ENCODE data around the gene TMEM212.

The TMEM212 gene

GRCh38 chr3:171827836-171828458, 15.2 kb upstream of the TMEM212 start:
- Histone ChIP-seq H3K4me3 (ENCODE audit: low read depth in 1 of 2, low read length in 2 of 2) (no peak overlapping the region), H3K4me1 (ENCODE audit: insufficient read depth, low read length) (peaks cover 13% of the 10 kb centered on the region), H3K9ac (ENCODE audit: low read length) (no peak overlapping the region), H3K36me3 (ENCODE audit: insufficient read depth, low read length) (no peaks in the 10 kb centered on the region), H3K27me3 (ENCODE audit: control insufficient read depth in 1 of 2, insufficient read depth in 2 of 2, low read length in 2 of 2) (no peaks in the 10 kb centered on the region), H3K27ac (ENCODE audit: low read depth, low read length) (no peak overlapping the region), H3K9me3 (ENCODE audit: low read length) (no peaks in the 10 kb centered on the region)

- no peaks in the 10 kb centered on the region for H3K9me3 ChIP-seq (ENCODE audit: low read length)
- H3K4me1 ChIP-seq (ENCODE audit: insufficient read depth, low read length): peaks cover 24% of the 10 kb centered on the region
- no peaks in the 10 kb centered on the region for H3K36me3 ChIP-seq (ENCODE audit: insufficient read depth, low read length)
- no peak overlapping the region for H3K27ac ChIP-seq (ENCODE audit: low read depth, low read length)
- H3K4me3 ChIP-seq (ENCODE audit: low read depth in 1 of 2, low read length in 2 of 2): no peak overlapping the region
- H3K9ac ChIP-seq (ENCODE audit: low read length): no peak overlapping the region
- no peaks in the 10 kb centered on the region for H3K27me3 ChIP-seq (ENCODE audit: control insufficient read depth in 1 of 2, insufficient read depth in 2 of 2, low read length in 2 of 2)
Observed at GRCh38 chr3:171828902-171829770, 14.0 kb upstream of the TMEM212 start.

- peaks cover 25% of the 10 kb centered on the region for H3K4me1 ChIP-seq (ENCODE audit: insufficient read depth, low read length)
- H3K9ac ChIP-seq (ENCODE audit: low read length): no peak overlapping the region
Observed at GRCh38 chr3:171829841-171830517, 13.2 kb upstream of the TMEM212 start.

GRCh38 chr3:171830518-171830875, 12.7 kb upstream of the TMEM212 start:
- no peak overlapping the region for H3K4me3 ChIP-seq (ENCODE audit: low read depth in 1 of 2, low read length in 2 of 2)
- H3K9me3 ChIP-seq (ENCODE audit: low read length): no peaks in the 10 kb centered on the region
- no peaks in the 10 kb centered on the region for H3K27me3 ChIP-seq (ENCODE audit: control insufficient read depth in 1 of 2, insufficient read depth in 2 of 2, low read length in 2 of 2)
- no peak overlapping the region for H3K9ac ChIP-seq (ENCODE audit: low read length)
- no peak overlapping the region for H3K27ac ChIP-seq (ENCODE audit: low read depth, low read length)
- no peaks in the 10 kb centered on the region for H3K36me3 ChIP-seq (ENCODE audit: insufficient read depth, low read length)
- H3K4me1 ChIP-seq (ENCODE audit: insufficient read depth, low read length): peaks cover 25% of the 10 kb centered on the region

More at GRCh38 chr3:171829841-171830517, 13.2 kb upstream of the TMEM212 start:
- no peak overlapping the region for H3K27ac ChIP-seq (ENCODE audit: low read depth, low read length)
- H3K27me3 ChIP-seq (ENCODE audit: control insufficient read depth in 1 of 2, insufficient read depth in 2 of 2, low read length in 2 of 2): no peaks in the 10 kb centered on the region
- H3K36me3 ChIP-seq (ENCODE audit: insufficient read depth, low read length): no peaks in the 10 kb centered on the region
- no peak overlapping the region for H3K4me3 ChIP-seq (ENCODE audit: low read depth in 1 of 2, low read length in 2 of 2)
- no peaks in the 10 kb centered on the region for H3K9me3 ChIP-seq (ENCODE audit: low read length)

GRCh38 chr3:171831936-171832335, 11.2 kb upstream of the TMEM212 start:
- Histone ChIP-seq H3K27me3 (ENCODE audit: control insufficient read depth in 1 of 2, insufficient read depth in 2 of 2, low read length in 2 of 2) (no peaks in the 10 kb centered on the region), H3K9ac (ENCODE audit: low read length) (no peak overlapping the region), H3K4me1 (ENCODE audit: insufficient read depth, low read length) (peaks cover 25% of the 10 kb centered on the region), H3K9me3 (ENCODE audit: low read length) (no peaks in the 10 kb centered on the region), H3K36me3 (ENCODE audit: insufficient read depth, low read length) (no peaks in the 10 kb centered on the region), H3K27ac (ENCODE audit: low read depth, low read length) (no peak overlapping the region), H3K4me3 (ENCODE audit: low read depth in 1 of 2, low read length in 2 of 2) (no peak overlapping the region)

GRCh38 chr3:171832989-171833388, 10.2 kb upstream of the TMEM212 start:
- H3K9me3 ChIP-seq (ENCODE audit: low read length): no peaks in the 10 kb centered on the region
- H3K4me3 ChIP-seq (ENCODE audit: low read depth in 1 of 2, low read length in 2 of 2): no peak overlapping the region
- no peaks in the 10 kb centered on the region for H3K36me3 ChIP-seq (ENCODE audit: insufficient read depth, low read length)
- peaks cover 30% of the 10 kb centered on the region for H3K4me1 ChIP-seq (ENCODE audit: insufficient read depth, low read length)
- no peak overlapping the region for H3K9ac ChIP-seq (ENCODE audit: low read length)
- H3K27me3 ChIP-seq (ENCODE audit: control insufficient read depth in 1 of 2, insufficient read depth in 2 of 2, low read length in 2 of 2): no peaks in the 10 kb centered on the region
- no peak overlapping the region for H3K27ac ChIP-seq (ENCODE audit: low read depth, low read length)

GRCh38 chr3:171833789-171834460, 9.2 kb upstream of the TMEM212 start:
- Histone ChIP-seq H3K9ac (ENCODE audit: low read length) (no peak overlapping the region), H3K4me1 (ENCODE audit: insufficient read depth, low read length) (peaks cover 30% of the 10 kb centered on the region), H3K9me3 (ENCODE audit: low read length) (no peaks in the 10 kb centered on the region), H3K4me3 (ENCODE audit: low read depth in 1 of 2, low read length in 2 of 2) (no peak overlapping the region), H3K36me3 (ENCODE audit: insufficient read depth, low read length) (no peaks in the 10 kb centered on the region), H3K27me3 (ENCODE audit: control insufficient read depth in 1 of 2, insufficient read depth in 2 of 2, low read length in 2 of 2) (no peaks in the 10 kb centered on the region), H3K27ac (ENCODE audit: low read depth, low read length) (no peak overlapping the region)

GRCh38 chr3:171834461-171834801, 8.7 kb upstream of the TMEM212 start:
- Histone ChIP-seq H3K36me3 (ENCODE audit: insufficient read depth, low read length) (no peaks in the 10 kb centered on the region), H3K4me1 (ENCODE audit: insufficient read depth, low read length) (peaks cover 28% of the 10 kb centered on the region), H3K9ac (ENCODE audit: low read length) (no peak overlapping the region)

GRCh38 chr3:171835116-171835515, 8.0 kb upstream of the TMEM212 start:
- H3K27me3 ChIP-seq (ENCODE audit: control insufficient read depth in 1 of 2, insufficient read depth in 2 of 2, low read length in 2 of 2): no peaks in the 10 kb centered on the region
- H3K9me3 ChIP-seq (ENCODE audit: low read length): no peaks in the 10 kb centered on the region
- no peaks in the 10 kb centered on the region for H3K36me3 ChIP-seq (ENCODE audit: insufficient read depth, low read length)
- no peak overlapping the region for H3K27ac ChIP-seq (ENCODE audit: low read depth, low read length)
- H3K4me1 ChIP-seq (ENCODE audit: insufficient read depth, low read length): peaks cover 22% of the 10 kb centered on the region
- no peak overlapping the region for H3K4me3 ChIP-seq (ENCODE audit: low read depth in 1 of 2, low read length in 2 of 2)
- H3K9ac ChIP-seq (ENCODE audit: low read length): no peak overlapping the region

More at GRCh38 chr3:171834461-171834801, 8.7 kb upstream of the TMEM212 start:
- no peaks in the 10 kb centered on the region for H3K27me3 ChIP-seq (ENCODE audit: control insufficient read depth in 1 of 2, insufficient read depth in 2 of 2, low read length in 2 of 2)
- no peak overlapping the region for H3K4me3 ChIP-seq (ENCODE audit: low read depth in 1 of 2, low read length in 2 of 2)
- no peak overlapping the region for H3K27ac ChIP-seq (ENCODE audit: low read depth, low read length)
- no peaks in the 10 kb centered on the region for H3K9me3 ChIP-seq (ENCODE audit: low read length)

GRCh38 chr3:171835613-171836012, 7.5 kb upstream of the TMEM212 start:
- no peaks in the 10 kb centered on the region for H3K27me3 ChIP-seq (ENCODE audit: control insufficient read depth in 1 of 2, insufficient read depth in 2 of 2, low read length in 2 of 2)
- H3K36me3 ChIP-seq (ENCODE audit: insufficient read depth, low read length): no peaks in the 10 kb centered on the region
- H3K9me3 ChIP-seq (ENCODE audit: low read length): no peaks in the 10 kb centered on the region
- H3K9ac ChIP-seq (ENCODE audit: low read length): no peak overlapping the region
- no peak overlapping the region for H3K4me3 ChIP-seq (ENCODE audit: low read depth in 1 of 2, low read length in 2 of 2)
- H3K27ac ChIP-seq (ENCODE audit: low read depth, low read length): no peak overlapping the region
- H3K4me1 ChIP-seq (ENCODE audit: insufficient read depth, low read length): peaks cover 21% of the 10 kb centered on the region

- Histone ChIP-seq H3K9me3 (ENCODE audit: low read length) (no peaks in the 10 kb centered on the region), H3K4me1 (ENCODE audit: insufficient read depth, low read length) (peaks cover 27% of the 10 kb centered on the region), H3K4me3 (ENCODE audit: low read depth in 1 of 2, low read length in 2 of 2) (no peak overlapping the region), H3K36me3 (ENCODE audit: insufficient read depth, low read length) (no peaks in the 10 kb centered on the region), H3K27me3 (ENCODE audit: control insufficient read depth in 1 of 2, insufficient read depth in 2 of 2, low read length in 2 of 2) (no peaks in the 10 kb centered on the region), H3K27ac (ENCODE audit: low read depth, low read length) (no peak overlapping the region), H3K9ac (ENCODE audit: low read length) (no peak overlapping the region)
Observed at GRCh38 chr3:171836855-171837254, 6.3 kb upstream of the TMEM212 start.

Measured in muscle layer of colon (tissue), 2 donors.